Right cardiac atrium (tissue), 5 donors: ENCODE results near the gene USH2A. TPM values are rescaled to one million over a fixed set of nuclear protein-coding genes. Genes with fewer than 3 reads are reported as not detected.

Experiments used
- ATAC-seq, 2 donors: fragments of 200-7000 bp; cut with Tn5 transposase; one replicate each; pipeline versions ENCODE4 v1.8.0 to v1.9.1; 2020; ENCODE audit warnings: moderate library complexity in 2 of 2, mild to moderate bottlenecking in 1 of 2
- DNase-seq, 3 donors: peaks; one replicate each; pipeline ENCODE4 v3.0.0-alpha.2; 2020
- H3K27ac ChIP-seq: one replicate; pipeline ENCODE4 v1.5.1; 2013; ENCODE audit warnings: mild to moderate bottlenecking, low read length, control low read depth, moderate library complexity
- H3K27me3 ChIP-seq: one replicate; pipeline ENCODE4 v1.6.1; 2013; ENCODE audit not compliant: control insufficient read depth, insufficient read depth
- H3K4me1 ChIP-seq: one replicate; pipeline ENCODE4 v1.6.1; 2013; ENCODE audit warnings: low read length; ENCODE audit not compliant: control insufficient read depth, insufficient read depth
- H3K4me3 ChIP-seq: one replicate; pipeline ENCODE4 v1.5.1; 2013; ENCODE audit warnings: low read length, control low read depth
- H3K9me3 ChIP-seq: one replicate; pipeline ENCODE4 v1.6.1; 2013; ENCODE audit warnings: low read length; ENCODE audit not compliant: control insufficient read depth
- WGBS: extraction: QIAGEN DNeasy Blood & Tissue Kit; methylation state at CpG from one replicate; pipeline ENCODE4 v1.1.7; 2013; 5-methylcytosine and 5-hydroxymethylcytosine counted together
- intact Hi-C, 4 donors: fragments of 100-400 bp; cut with DNase I; formaldehyde crosslinking; loops; one replicate each; pipeline versions ENCODE4 v1.11.0 to v1.14.0; 2022 to 2023
- polyA plus RNA-seq: library from polyadenylated mRNA; stranded (reverse); fragments of 200-250 nt; gene quantifications from one replicate; pipeline ENCODE4 v1.2.3, GENCODE V29; 2013
- total RNA-seq, 4 donors: library from RNA; stranded (reverse); fragmentation: NEBNext Ultra II Directional; extraction: Animal tissue kit (Norgen Biotek cat#: 25700); gene quantifications; one replicate each; pipeline ENCODE4 v1.2.1, GENCODE V29; 2021
- donor health status: healthy with polysubstance abuse.
- donor health status: DM: no; HTN: yes; CAD: no.
- donor health status: DM: no; HTN: no; CAD: no.
- donor health status: DM: no; HTN: yes; CAD: no; lungs with severe emphysema.
- donor health status: DM: yes; HTN: yes; CAD: no.

Gene USH2A
- total and polyA plus RNA-seq, 5 donors: 0.29 to 4.8 (median 3.5) TPM

DNA sequence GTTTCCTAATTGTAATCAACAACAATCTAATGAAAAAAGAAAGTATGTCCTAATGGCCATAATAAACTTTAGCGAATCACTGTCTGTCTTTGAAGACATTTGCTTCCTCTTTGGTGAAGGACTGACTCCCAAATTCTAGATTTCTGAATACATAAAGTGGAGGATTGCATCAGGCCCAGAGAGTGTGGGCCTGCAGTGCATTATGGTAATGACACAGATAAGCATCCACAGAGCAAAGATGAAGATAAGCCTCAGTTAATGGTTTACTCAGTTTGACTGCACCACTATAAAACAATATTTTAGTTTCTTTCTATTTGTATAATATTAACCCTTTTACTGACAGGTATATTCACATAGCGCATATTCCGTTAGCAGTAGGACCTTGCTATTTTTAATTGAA is 490.7 kb downstream of the USH2A start:
- 91% methylated on average over 3 of the region's 3 CpGs for WGBS
- Histone ChIP-seq H3K9me3 (no peaks in the 10 kb centered on the region), H3K27ac (no peak overlapping the region), H3K4me1 (no peaks in the 10 kb centered on the region), H3K4me3 (no peak overlapping the region), H3K27me3 (no peaks in the 10 kb centered on the region)
- DNase-seq (no peak), ATAC-seq (no peak)
- intact Hi-C loops: no loop called here

GRCh38 chr1:215926670-215927069 is 496.6 kb downstream of the USH2A start:
- intact Hi-C loops: no loop called here
- Histone ChIP-seq H3K4me1 (no peaks in the 10 kb centered on the region), H3K9me3 (no peaks in the 10 kb centered on the region), H3K27me3 (no peaks in the 10 kb centered on the region), H3K27ac (no peak overlapping the region), H3K4me3 (no peak overlapping the region)
- no peak for DNase-seq
- 94% methylated on average over 12 of the region's 12 CpGs for WGBS
- ATAC-seq: no peak

GRCh38 chr1:215923129-215923824 is 500.0 kb downstream of the USH2A start:
- no peak overlapping the region for H3K4me3 ChIP-seq
- no peaks in the 10 kb centered on the region for H3K27me3 ChIP-seq
- no peaks in the 10 kb centered on the region for H3K4me1 ChIP-seq
- DNase-seq (no peak), ATAC-seq (no peak)
- no peak overlapping the region for H3K27ac ChIP-seq
- no peaks in the 10 kb centered on the region for H3K9me3 ChIP-seq
- intact Hi-C loops: no loop called here
- WGBS: 58% methylated on average over 3 of the region's 3 CpGs

- Histone ChIP-seq H3K4me3 (no peak overlapping the region), H3K27ac (no peak overlapping the region), H3K4me1 (no peaks in the 10 kb centered on the region), H3K9me3 (no peaks in the 10 kb centered on the region), H3K27me3 (no peaks in the 10 kb centered on the region)
- no peak for ATAC-seq
- intact Hi-C loops: no loop called here
- no peak for DNase-seq
- WGBS: 99% methylated on average over 1 of the region's 1 CpG
These were observed 511.8 kb downstream of the USH2A start for GRCh38 chr1:215911406-215911968.

- H3K27me3 ChIP-seq: no peaks in the 10 kb centered on the region
- no peak overlapping the region for H3K4me3 ChIP-seq
- no peak overlapping the region for H3K27ac ChIP-seq
- ATAC-seq (no peak), DNase-seq (no peak)
- intact Hi-C loops: no loop called here
- H3K9me3 ChIP-seq: no peaks in the 10 kb centered on the region
- 85% methylated on average over 6 of the region's 6 CpGs for WGBS
- H3K4me1 ChIP-seq: no peaks in the 10 kb centered on the region
These were observed 517.6 kb downstream of the USH2A start for GRCh38 chr1:215905493-215906115.

- intact Hi-C loops: no loop called here
- Histone ChIP-seq H3K4me3 (no peak overlapping the region), H3K27me3 (no peaks in the 10 kb centered on the region), H3K9me3 (no peaks in the 10 kb centered on the region), H3K27ac (no peak overlapping the region), H3K4me1 (no peaks in the 10 kb centered on the region)
- 67% methylated on average over 6 of the region's 6 CpGs for WGBS
- DNase-seq (no peak), ATAC-seq (no peak)
These were observed 522.6 kb downstream of the USH2A start for GRCh38 chr1:215900684-215901083.

- Histone ChIP-seq H3K4me1 (no peaks in the 10 kb centered on the region), H3K27ac (no peak overlapping the region), H3K4me3 (no peak overlapping the region), H3K27me3 (no peaks in the 10 kb centered on the region), H3K9me3 (no peaks in the 10 kb centered on the region)
- intact Hi-C loops: no loop called here
- WGBS: 91% methylated on average over 5 of the region's 5 CpGs
- no peak for DNase-seq
- no peak for ATAC-seq
These were observed 523.3 kb downstream of the USH2A start for GRCh38 chr1:215899901-215900300.

DNA sequence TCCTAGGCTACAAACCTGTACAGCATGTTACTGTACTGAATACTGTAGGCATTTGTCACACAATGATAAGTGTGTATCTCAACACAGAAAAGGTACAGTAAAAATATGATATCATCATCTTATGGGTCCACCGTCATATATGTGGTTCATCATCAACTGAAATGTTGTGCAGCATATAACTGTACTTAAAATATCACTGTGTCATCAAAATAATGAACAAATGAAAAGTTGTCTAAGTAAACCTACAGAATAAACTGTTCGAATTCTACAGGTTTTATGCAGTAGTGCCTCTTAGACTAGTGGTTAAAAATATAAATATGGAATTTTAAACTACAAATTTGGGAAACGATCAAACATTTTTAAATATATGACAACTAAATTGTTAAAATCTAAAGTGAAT is 527.4 kb downstream of the USH2A start:
- DNase-seq (no peak), ATAC-seq (no peak)
- no peaks in the 10 kb centered on the region for H3K9me3 ChIP-seq
- H3K4me3 ChIP-seq: no peak overlapping the region
- H3K27ac ChIP-seq: no peak overlapping the region
- H3K4me1 ChIP-seq: no peaks in the 10 kb centered on the region
- 88% methylated on average over 3 of the region's 3 CpGs for WGBS
- H3K27me3 ChIP-seq: no peaks in the 10 kb centered on the region
- intact Hi-C loops: no loop called here

GRCh38 chr1:215895276-215895675 is 528.0 kb downstream of the USH2A start:
- no peaks in the 10 kb centered on the region for H3K27me3 ChIP-seq
- intact Hi-C loops: no loop called here
- H3K27ac ChIP-seq: no peak overlapping the region
- DNase-seq (no peak), ATAC-seq (no peak)
- 77% methylated on average over 2 of the region's 2 CpGs for WGBS
- H3K4me3 ChIP-seq: no peak overlapping the region
- H3K4me1 ChIP-seq: no peaks in the 10 kb centered on the region
- H3K9me3 ChIP-seq: no peaks in the 10 kb centered on the region

GRCh38 chr1:215894617-215895016 is 528.6 kb downstream of the USH2A start:
- Histone ChIP-seq H3K27me3 (no peaks in the 10 kb centered on the region), H3K9me3 (no peaks in the 10 kb centered on the region), H3K27ac (no peak overlapping the region), H3K4me3 (no peak overlapping the region), H3K4me1 (no peaks in the 10 kb centered on the region)
- no peak for DNase-seq
- no peak for ATAC-seq
- WGBS: 59% methylated on average over 4 of the region's 4 CpGs
- intact Hi-C loops: no loop called here

GRCh38 chr1:215891266-215892057 is 531.8 kb downstream of the USH2A start:
- H3K27ac ChIP-seq: no peak overlapping the region

More at GRCh38 chr1:215891266-215892057, 531.8 kb downstream of the USH2A start:
- WGBS: 37% methylated on average over 7 of the region's 7 CpGs
- H3K4me3 ChIP-seq: no peak overlapping the region
- no peak for ATAC-seq
- no peak for DNase-seq
- H3K4me1 ChIP-seq: no peaks in the 10 kb centered on the region
- no peaks in the 10 kb centered on the region for H3K9me3 ChIP-seq
- no peaks in the 10 kb centered on the region for H3K27me3 ChIP-seq
- intact Hi-C loops: no loop called here
